ENCODE data around the gene SNX18. TPM values are rescaled to one million over a fixed set of nuclear protein-coding genes. Genes with fewer than 3 reads are reported as not detected.

SNX18 gene
- total and polyA plus RNA-seq, 5 donors from 2014 or later, result 1.2 to 13.8 (median 2.4) TPM

DNA sequence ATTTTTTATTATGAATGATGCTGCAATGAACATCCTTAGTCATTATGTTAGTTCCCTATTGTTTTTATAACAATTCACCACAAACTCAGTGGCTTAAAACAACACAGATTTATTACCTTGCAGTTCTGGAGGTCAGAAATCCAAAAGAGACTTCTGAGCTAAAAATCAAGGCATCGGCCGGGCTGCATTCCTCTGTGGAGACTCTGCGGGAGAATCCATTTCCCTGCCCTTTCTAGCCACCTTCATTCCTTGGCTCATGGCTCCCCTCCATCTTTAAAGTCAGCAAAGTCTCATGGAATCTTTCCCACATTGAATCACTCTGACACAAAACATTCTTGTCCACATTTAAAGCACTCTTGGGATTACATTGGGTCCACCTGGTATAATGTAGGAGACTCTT lies 38.6 kb downstream of the SNX18 start:
- Histone ChIP-seq H3K4me3 (ENCODE audit: low read depth, low read length) (no peak overlapping the region), H3K36me3 (ENCODE audit: control insufficient read depth, insufficient read depth, low read length) (no peaks in the 10 kb centered on the region), H3K4me1 (ENCODE audit: control insufficient read depth, insufficient read depth, low read length, poor library complexity, severe bottlenecking) (no peaks in the 10 kb centered on the region), H3K9me3 (ENCODE audit: control insufficient read depth in 2 of 2, low read length in 2 of 2) (no peaks in the 10 kb centered on the region), H3K27me3 (ENCODE audit: control insufficient read depth, insufficient read depth, low read length) (no peaks in the 10 kb centered on the region), H3K27ac (ENCODE audit: insufficient read depth, low read length, poor library complexity, severe bottlenecking) (no peak overlapping the region)
- H3K4me3 Mint-ChIP-seq, result no peak overlapping the region
- no peak for DNase-seq
- peaks cover 7% of the 10 kb centered on the region for H3K36me3 Mint-ChIP-seq
- ATAC-seq (ENCODE audit: low read depth in 2 of 2), result no peak
- H3K27ac Mint-ChIP-seq, result no peak overlapping the region
- no peaks in the 10 kb centered on the region for H3K4me1 Mint-ChIP-seq
- peaks cover 0 to 4% (median 0%) of the 10 kb centered on the region in 7 donors for H3K9me3 Mint-ChIP-seq
- peaks cover 5% of the 10 kb centered on the region for H3K27me3 Mint-ChIP-seq

DNA sequence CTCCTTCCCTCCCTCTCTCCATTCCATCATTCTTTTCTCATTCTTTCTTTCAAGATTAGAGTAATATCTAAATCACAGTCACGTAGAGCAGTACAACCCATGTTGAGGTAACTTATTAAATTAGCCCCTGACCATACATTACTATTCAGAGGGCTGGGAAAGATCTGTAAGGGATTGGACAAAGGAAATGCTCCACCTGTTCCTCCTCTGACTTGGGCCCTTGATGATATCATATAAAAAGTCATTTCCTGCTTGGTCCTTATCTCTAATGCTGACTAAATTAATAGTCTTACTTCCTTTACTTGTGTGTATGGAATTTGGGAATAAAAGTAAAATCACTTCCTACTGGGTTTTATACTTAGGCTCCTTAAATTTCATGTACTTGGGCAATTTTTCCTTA lies 40.8 kb downstream of the SNX18 start:
- ATAC-seq (ENCODE audit: low read depth in 2 of 2) (no peak), DNase-seq (no peak)
- Histone ChIP-seq H3K4me3 (ENCODE audit: low read depth, low read length) (no peak overlapping the region), H3K9me3 (ENCODE audit: control insufficient read depth in 2 of 2, low read length in 2 of 2) (no peaks in the 10 kb centered on the region), H3K36me3 (ENCODE audit: control insufficient read depth, insufficient read depth, low read length) (no peaks in the 10 kb centered on the region), H3K27me3 (ENCODE audit: control insufficient read depth, insufficient read depth, low read length) (no peaks in the 10 kb centered on the region), H3K27ac (ENCODE audit: insufficient read depth, low read length, poor library complexity, severe bottlenecking) (no peak overlapping the region), H3K4me1 (ENCODE audit: control insufficient read depth, insufficient read depth, low read length, poor library complexity, severe bottlenecking) (no peaks in the 10 kb centered on the region)
- H3K4me3 Mint-ChIP-seq, result no peak overlapping the region
- H3K4me1 Mint-ChIP-seq, result peaks cover 0 to 4% (median 0%) of the 10 kb centered on the region in 4 donors
- peaks cover 5% of the 10 kb centered on the region for H3K27me3 Mint-ChIP-seq
- H3K9me3 Mint-ChIP-seq, result peaks cover 0 to 4% (median 0%) of the 10 kb centered on the region in 7 donors
- H3K27ac Mint-ChIP-seq, result peak overlapping the region in 1 of 3 donors; percentile 57
- H3K36me3 Mint-ChIP-seq, result peaks cover 4% of the 10 kb centered on the region

GRCh38 chr5:54561651-54562050 lies 44.1 kb downstream of the SNX18 start:
- H3K4me3 Mint-ChIP-seq, result no peak overlapping the region
- Histone ChIP-seq H3K27ac (ENCODE audit: insufficient read depth, low read length, poor library complexity, severe bottlenecking) (no peak overlapping the region), H3K36me3 (ENCODE audit: control insufficient read depth, insufficient read depth, low read length) (no peaks in the 10 kb centered on the region), H3K9me3 (ENCODE audit: control insufficient read depth in 2 of 2, low read length in 2 of 2) (no peaks in the 10 kb centered on the region), H3K4me3 (ENCODE audit: low read depth, low read length) (no peak overlapping the region), H3K27me3 (ENCODE audit: control insufficient read depth, insufficient read depth, low read length) (no peaks in the 10 kb centered on the region), H3K4me1 (ENCODE audit: control insufficient read depth, insufficient read depth, low read length, poor library complexity, severe bottlenecking) (no peaks in the 10 kb centered on the region)
- peaks cover 0 to 4% (median 0%) of the 10 kb centered on the region in 7 donors for H3K9me3 Mint-ChIP-seq
- peaks cover 0 to 4% (median 0%) of the 10 kb centered on the region in 4 donors for H3K4me1 Mint-ChIP-seq
- no peak overlapping the region for H3K27ac Mint-ChIP-seq
- no peaks in the 10 kb centered on the region for H3K36me3 Mint-ChIP-seq
- DNase-seq (no peak), ATAC-seq (ENCODE audit: low read depth in 2 of 2) (no peak)
- no peaks in the 10 kb centered on the region for H3K27me3 Mint-ChIP-seq

DNA sequence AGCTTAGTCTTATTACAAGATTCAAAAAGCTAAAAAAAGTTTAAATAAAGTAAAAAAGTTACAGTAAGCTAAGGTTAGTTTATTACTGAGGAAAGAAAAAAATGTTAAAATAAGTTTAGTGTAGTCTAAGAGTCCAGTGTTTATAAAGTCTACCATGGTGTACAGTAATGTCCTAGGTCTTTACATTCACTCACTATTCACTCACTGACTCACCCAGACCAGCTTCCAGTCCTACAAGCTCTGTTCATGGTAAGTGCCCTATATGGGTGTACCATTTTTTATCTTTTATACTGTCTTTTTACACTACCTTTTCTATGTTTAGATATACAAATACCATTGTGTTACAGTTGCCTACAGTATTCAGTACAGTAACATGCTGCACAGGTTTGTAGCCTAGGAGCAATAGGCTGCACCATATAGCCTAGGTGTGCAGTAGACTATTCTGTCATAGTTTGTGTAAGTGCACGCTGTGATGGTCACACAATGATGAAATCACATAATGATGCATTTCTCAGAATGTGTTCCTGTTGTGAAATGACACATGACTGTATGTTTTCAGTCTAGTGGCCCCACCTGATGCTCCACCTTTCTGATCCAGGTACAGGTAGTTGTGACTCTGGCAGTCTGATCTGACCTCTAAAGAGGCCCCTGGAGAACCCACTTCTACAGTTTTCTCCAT lies 45.7 kb downstream of the SNX18 start:
- no peak overlapping the region for H3K27ac ChIP-seq (ENCODE audit: insufficient read depth, low read length, poor library complexity, severe bottlenecking)
- H3K4me1 ChIP-seq (ENCODE audit: control insufficient read depth, insufficient read depth, low read length, poor library complexity, severe bottlenecking), result no peaks in the 10 kb centered on the region
- ATAC-seq (ENCODE audit: low read depth in 2 of 2) (no peak), DNase-seq (no peak)
- Mint-ChIP-seq H3K36me3 (no peaks in the 10 kb centered on the region), H3K27me3 (no peaks in the 10 kb centered on the region), H3K4me1 (peaks cover 0 to 4% (median 0%) of the 10 kb centered on the region in 4 donors), H3K4me3 (no peak overlapping the region), H3K9me3 (peaks cover 0 to 4% (median 1%) of the 10 kb centered on the region in 7 donors), H3K27ac (no peak overlapping the region)
- H3K36me3 ChIP-seq (ENCODE audit: control insufficient read depth, insufficient read depth, low read length), result no peaks in the 10 kb centered on the region
- no peaks in the 10 kb centered on the region for H3K9me3 ChIP-seq (ENCODE audit: control insufficient read depth in 2 of 2, low read length in 2 of 2)
- no peak overlapping the region for H3K4me3 ChIP-seq (ENCODE audit: low read depth, low read length)
- H3K27me3 ChIP-seq (ENCODE audit: control insufficient read depth, insufficient read depth, low read length), result no peaks in the 10 kb centered on the region

- H3K27ac Mint-ChIP-seq, result no peak overlapping the region
- no peak overlapping the region for H3K27ac ChIP-seq (ENCODE audit: insufficient read depth, low read length, poor library complexity, severe bottlenecking)
- H3K9me3 ChIP-seq (ENCODE audit: control insufficient read depth in 2 of 2, low read length in 2 of 2), result no peaks in the 10 kb centered on the region
- no peak overlapping the region for H3K4me3 ChIP-seq (ENCODE audit: low read depth, low read length)
- H3K9me3 Mint-ChIP-seq, result peaks cover 0 to 2% (median 0%) of the 10 kb centered on the region in 7 donors
- ATAC-seq (ENCODE audit: low read depth in 2 of 2) (no peak), DNase-seq (no peak)
- no peak overlapping the region for H3K4me3 Mint-ChIP-seq
- no peaks in the 10 kb centered on the region for H3K4me1 ChIP-seq (ENCODE audit: control insufficient read depth, insufficient read depth, low read length, poor library complexity, severe bottlenecking)
- H3K36me3 Mint-ChIP-seq, result no peaks in the 10 kb centered on the region
- peaks cover 10% of the 10 kb centered on the region for H3K27me3 Mint-ChIP-seq
- H3K27me3 ChIP-seq (ENCODE audit: control insufficient read depth, insufficient read depth, low read length), result no peaks in the 10 kb centered on the region
- peaks cover 0 to under 1% (median 0%) of the 10 kb centered on the region in 4 donors for H3K4me1 Mint-ChIP-seq
- no peaks in the 10 kb centered on the region for H3K36me3 ChIP-seq (ENCODE audit: control insufficient read depth, insufficient read depth, low read length)
Measured at GRCh38 chr5:54567996-54568395, 50.4 kb downstream of the SNX18 start.

DNA sequence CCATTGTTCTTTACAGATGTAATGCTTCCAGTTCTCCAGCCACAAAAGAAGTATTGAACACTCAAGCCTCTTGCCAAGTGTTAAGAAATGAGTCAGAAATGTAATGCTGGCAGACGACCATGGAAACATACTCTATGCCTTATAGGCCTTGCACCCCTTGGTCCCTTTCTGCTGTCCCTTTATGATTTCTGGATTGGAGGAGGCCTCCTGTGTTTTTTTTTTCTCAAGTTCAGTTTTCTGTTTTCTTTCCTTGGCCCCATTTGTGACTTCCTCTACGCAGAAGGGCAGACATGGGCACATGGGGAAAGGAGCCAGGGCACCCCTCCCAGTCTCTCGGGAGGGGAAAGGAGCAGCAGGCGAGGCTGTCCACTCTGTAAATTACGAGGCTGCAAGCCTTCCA lies 53.4 kb downstream of the SNX18 start:
- Histone ChIP-seq H3K27ac (ENCODE audit: insufficient read depth, low read length, poor library complexity, severe bottlenecking) (no peak overlapping the region), H3K36me3 (ENCODE audit: control insufficient read depth, insufficient read depth, low read length) (no peaks in the 10 kb centered on the region), H3K4me1 (ENCODE audit: control insufficient read depth, insufficient read depth, low read length, poor library complexity, severe bottlenecking) (no peaks in the 10 kb centered on the region), H3K4me3 (ENCODE audit: low read depth, low read length) (no peak overlapping the region), H3K9me3 (ENCODE audit: control insufficient read depth in 2 of 2, low read length in 2 of 2) (no peaks in the 10 kb centered on the region), H3K27me3 (ENCODE audit: control insufficient read depth, insufficient read depth, low read length) (no peaks in the 10 kb centered on the region)
- no peak overlapping the region for H3K27ac Mint-ChIP-seq
- H3K4me3 Mint-ChIP-seq, result no peak overlapping the region
- DNase-seq, result no peak
- H3K9me3 Mint-ChIP-seq, result peaks cover 0 to 4% (median 1%) of the 10 kb centered on the region in 7 donors
- H3K36me3 Mint-ChIP-seq, result peaks cover 3% of the 10 kb centered on the region
- ATAC-seq (ENCODE audit: low read depth in 2 of 2), result no peak
- peaks cover 0 to 9% (median 5%) of the 10 kb centered on the region in 4 donors for H3K4me1 Mint-ChIP-seq
- H3K27me3 Mint-ChIP-seq, result peaks cover 21% of the 10 kb centered on the region

GRCh38 chr5:54571462-54571861 lies 53.9 kb downstream of the SNX18 start:
- H3K4me3 Mint-ChIP-seq, result no peak overlapping the region
- no peaks in the 10 kb centered on the region for H3K4me1 ChIP-seq (ENCODE audit: control insufficient read depth, insufficient read depth, low read length, poor library complexity, severe bottlenecking)
- H3K27me3 Mint-ChIP-seq, result peaks cover 21% of the 10 kb centered on the region
- H3K4me3 ChIP-seq (ENCODE audit: low read depth, low read length), result no peak overlapping the region
- no peak overlapping the region for H3K27ac Mint-ChIP-seq
- H3K9me3 Mint-ChIP-seq, result peaks cover 0 to 4% (median 1%) of the 10 kb centered on the region in 7 donors
- H3K27me3 ChIP-seq (ENCODE audit: control insufficient read depth, insufficient read depth, low read length), result no peaks in the 10 kb centered on the region
- no peaks in the 10 kb centered on the region for H3K9me3 ChIP-seq (ENCODE audit: control insufficient read depth in 2 of 2, low read length in 2 of 2)
- H3K4me1 Mint-ChIP-seq, result peaks cover 0 to 9% (median 5%) of the 10 kb centered on the region in 4 donors
- ATAC-seq (ENCODE audit: low read depth in 2 of 2), result no peak
- peaks cover 3% of the 10 kb centered on the region for H3K36me3 Mint-ChIP-seq
- H3K36me3 ChIP-seq (ENCODE audit: control insufficient read depth, insufficient read depth, low read length), result no peaks in the 10 kb centered on the region
- no peak for DNase-seq
- H3K27ac ChIP-seq (ENCODE audit: insufficient read depth, low read length, poor library complexity, severe bottlenecking), result no peak overlapping the region

All from CD4-positive, CD25-positive, alpha-beta regulatory T cell (primary cell).